ENCODE data around the gene DENND2A. TPM values are rescaled to one million over a fixed set of nuclear protein-coding genes. Genes with fewer than 3 reads are reported as not detected.
"Not testable (repeated sequence)": the region's sequence is repeated elsewhere in the genome, so short reads cannot be mapped to it uniquely, and the experiment has no call there.

DENND2A gene
- total RNA-seq, 3 donors from 2014 or later: 6.9 to 13.1 (median 7.6) TPM

- Histone ChIP-seq H3K27me3 (no peaks in the 10 kb centered on the region), H3K27ac (no peak overlapping the region), H3K36me3 (no peaks in the 10 kb centered on the region), H3K4me1 (peaks cover 0 to 8% of the 10 kb centered on the region in 2 donors), H3K4me3 (no peak overlapping the region), H3K9me3 (no peaks in the 10 kb centered on the region)
- no peak for DNase-seq (ENCODE audit: low spot score in 2 of 2)
- TF ChIP-seq, protein P1, sequence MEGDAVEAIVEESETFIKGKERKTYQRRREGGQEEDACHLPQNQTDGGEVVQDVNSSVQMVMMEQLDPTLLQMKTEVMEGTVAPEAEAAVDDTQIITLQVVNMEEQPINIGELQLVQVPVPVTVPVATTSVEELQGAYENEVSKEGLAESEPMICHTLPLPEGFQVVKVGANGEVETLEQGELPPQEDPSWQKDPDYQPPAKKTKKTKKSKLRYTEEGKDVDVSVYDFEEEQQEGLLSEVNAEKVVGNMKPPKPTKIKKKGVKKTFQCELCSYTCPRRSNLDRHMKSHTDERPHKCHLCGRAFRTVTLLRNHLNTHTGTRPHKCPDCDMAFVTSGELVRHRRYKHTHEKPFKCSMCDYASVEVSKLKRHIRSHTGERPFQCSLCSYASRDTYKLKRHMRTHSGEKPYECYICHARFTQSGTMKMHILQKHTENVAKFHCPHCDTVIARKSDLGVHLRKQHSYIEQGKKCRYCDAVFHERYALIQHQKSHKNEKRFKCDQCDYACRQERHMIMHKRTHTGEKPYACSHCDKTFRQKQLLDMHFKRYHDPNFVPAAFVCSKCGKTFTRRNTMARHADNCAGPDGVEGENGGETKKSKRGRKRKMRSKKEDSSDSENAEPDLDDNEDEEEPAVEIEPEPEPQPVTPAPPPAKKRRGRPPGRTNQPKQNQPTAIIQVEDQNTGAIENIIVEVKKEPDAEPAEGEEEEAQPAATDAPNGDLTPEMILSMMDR (IDR thresholded peaks at IDR 0.05): no peak
- TF ChIP-seq POLR2AphosphoS5 (IDR thresholded peaks at IDR 0.05) (no peak), POLR2A (IDR thresholded peaks at IDR 0.05) (no peak)
- intact Hi-C loops (cut with DNase I; ENCODE audit: low total_unique reads): no loop called here
Observed at GRCh38 chr7:140650367-140650766, 9.8 kb upstream of the DENND2A start.

DNA sequence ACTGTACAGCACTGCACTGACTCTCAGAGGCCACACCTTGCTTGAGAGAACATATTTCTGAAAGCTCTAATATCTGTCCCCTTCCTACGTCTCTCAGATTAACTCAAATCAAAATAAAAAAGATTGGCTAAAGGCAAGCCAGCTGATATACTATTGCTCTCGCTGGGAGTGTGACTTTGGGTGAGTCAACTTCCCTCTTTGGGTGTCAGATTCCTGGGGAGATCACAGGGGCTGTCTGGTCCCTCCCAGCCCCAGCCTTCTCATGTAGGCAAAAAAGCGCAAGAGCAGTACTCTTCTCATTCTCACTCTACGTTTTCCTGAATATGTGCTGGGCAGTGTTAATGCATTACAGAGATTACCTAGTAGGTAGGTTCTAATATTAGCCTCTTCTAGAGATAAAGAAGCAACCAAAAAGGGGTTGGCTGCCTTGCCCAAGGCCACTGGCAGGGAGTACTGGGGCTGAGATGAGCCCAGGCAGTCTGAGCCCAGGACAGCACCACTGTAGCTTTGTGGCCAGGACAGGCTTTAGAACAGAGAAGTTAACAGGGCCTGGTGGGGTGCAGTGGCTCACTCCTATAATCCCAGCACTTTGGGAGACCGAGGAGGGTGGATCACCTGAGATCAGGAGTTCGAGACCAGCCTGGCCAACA, 9.1 kb upstream of the DENND2A start:
- no peak overlapping the region for H3K27ac ChIP-seq
- H3K4me1 ChIP-seq: peaks cover 0 to 8% of the 10 kb centered on the region in 2 donors
- no peaks in the 10 kb centered on the region for H3K9me3 ChIP-seq
- no peaks in the 10 kb centered on the region for H3K36me3 ChIP-seq
- intact Hi-C loops (cut with DNase I; ENCODE audit: low total_unique reads): no loop called here
- peak in 1 of 2 donors; percentile 3 for DNase-seq (ENCODE audit: low spot score in 2 of 2)
- H3K4me3 ChIP-seq: no peak overlapping the region
- TF ChIP-seq POLR2A (IDR thresholded peaks at IDR 0.05) (no peak), POLR2AphosphoS5 (IDR thresholded peaks at IDR 0.05) (no peak)
- TF ChIP-seq, protein P1 (IDR thresholded peaks at IDR 0.05): no peak
- H3K27me3 ChIP-seq: no peaks in the 10 kb centered on the region

DNA sequence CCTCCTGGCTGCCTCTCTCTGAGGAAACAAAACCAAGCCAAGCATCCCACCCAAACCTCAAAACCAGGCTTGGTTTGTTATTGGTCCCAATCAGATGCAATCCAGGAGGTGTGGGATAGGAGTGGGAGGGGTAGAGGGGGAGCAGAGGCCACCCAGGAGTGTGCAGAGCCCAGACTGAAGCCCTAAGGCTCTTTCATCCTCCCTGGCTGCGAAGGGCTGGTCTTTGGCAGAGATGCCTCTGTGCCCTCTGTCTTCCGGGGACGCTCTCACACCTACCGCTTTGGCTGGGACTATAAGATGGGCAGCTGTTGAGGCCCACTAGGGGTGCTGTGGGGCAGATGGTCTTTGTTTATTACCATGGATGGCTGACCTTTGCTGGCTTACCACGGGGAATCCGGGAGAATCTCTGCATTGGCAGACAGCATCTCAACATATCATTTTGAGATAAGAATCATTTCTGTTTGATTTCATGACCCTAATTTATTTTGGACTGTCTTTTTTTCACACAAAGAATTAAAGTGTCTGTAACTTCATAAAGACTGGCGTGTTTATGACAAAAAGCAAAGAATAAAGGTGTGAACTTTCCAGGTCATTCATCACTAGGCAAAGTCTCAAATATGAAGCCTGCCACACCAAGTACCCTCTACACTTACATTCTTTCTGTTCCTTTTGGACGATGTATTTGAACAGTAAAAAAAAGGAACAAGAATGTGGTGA, 6.5 kb upstream of the DENND2A start:
- H3K4me3 ChIP-seq: no peak overlapping the region
- H3K27ac ChIP-seq: peak overlapping the region in 1 of 2 donors; percentile 25
- no peaks in the 10 kb centered on the region for H3K27me3 ChIP-seq
- no peak for DNase-seq (ENCODE audit: low spot score in 2 of 2)
- no peaks in the 10 kb centered on the region for H3K36me3 ChIP-seq
- no peaks in the 10 kb centered on the region for H3K4me1 ChIP-seq
- H3K9me3 ChIP-seq: no peaks in the 10 kb centered on the region
- intact Hi-C loops (cut with DNase I; ENCODE audit: low total_unique reads): no loop called here
- no peak for TF ChIP-seq POLR2A (IDR thresholded peaks at IDR 0.05)
- TF ChIP-seq, protein P1 (IDR thresholded peaks at IDR 0.05): peak in 1 of 3 donors; percentile 10

DNA sequence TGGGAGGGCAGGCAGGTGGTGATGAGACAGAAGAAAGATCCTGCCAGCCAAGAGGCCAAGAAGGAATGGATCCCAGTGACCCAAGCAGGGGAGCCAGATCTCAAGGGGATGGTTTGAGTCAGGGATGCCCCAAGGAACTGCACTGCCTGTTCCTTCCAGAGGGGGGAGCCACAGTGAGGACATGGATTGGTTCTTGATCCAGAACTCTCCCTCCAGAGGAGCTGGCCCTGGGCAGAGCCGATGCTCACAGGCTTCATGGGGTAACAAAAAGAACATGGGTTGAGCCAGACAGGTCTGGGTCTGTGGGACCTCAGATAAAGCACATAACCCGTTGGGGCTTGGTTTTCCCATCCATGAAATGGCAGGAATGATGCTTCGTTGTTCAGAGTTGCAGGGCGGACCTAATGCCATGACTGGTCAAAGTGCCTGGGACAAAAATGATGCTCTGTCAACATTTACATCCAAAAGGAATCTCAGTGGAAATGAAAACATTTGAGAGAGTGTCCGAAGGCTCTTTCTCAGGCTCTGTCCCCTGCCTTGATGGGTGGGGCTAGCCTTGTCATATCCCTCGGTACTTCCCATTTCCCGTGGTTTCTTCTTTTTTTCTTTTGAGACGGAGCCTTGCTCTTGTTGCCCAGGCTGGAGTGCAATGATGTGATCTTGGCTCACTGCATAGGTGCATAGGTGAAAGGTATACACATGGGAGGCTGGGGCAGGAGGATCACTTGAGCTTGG, 4.7 kb upstream of the DENND2A start:
- Histone ChIP-seq H3K36me3 (no peaks in the 10 kb centered on the region), H3K27ac (no peak overlapping the region), H3K9me3 (no peaks in the 10 kb centered on the region), H3K27me3 (no peaks in the 10 kb centered on the region), H3K4me3 (no peak overlapping the region), H3K4me1 (no peaks in the 10 kb centered on the region)
- intact Hi-C loops (cut with DNase I; ENCODE audit: low total_unique reads): no loop called here
- no peak for DNase-seq (ENCODE audit: low spot score in 2 of 2)
- TF ChIP-seq POLR2A (IDR thresholded peaks at IDR 0.05): no peak
- TF ChIP-seq, protein P1 (IDR thresholded peaks at IDR 0.05): no peak
- no peak for TF ChIP-seq POLR2AphosphoS5 (IDR thresholded peaks at IDR 0.05)

DNA sequence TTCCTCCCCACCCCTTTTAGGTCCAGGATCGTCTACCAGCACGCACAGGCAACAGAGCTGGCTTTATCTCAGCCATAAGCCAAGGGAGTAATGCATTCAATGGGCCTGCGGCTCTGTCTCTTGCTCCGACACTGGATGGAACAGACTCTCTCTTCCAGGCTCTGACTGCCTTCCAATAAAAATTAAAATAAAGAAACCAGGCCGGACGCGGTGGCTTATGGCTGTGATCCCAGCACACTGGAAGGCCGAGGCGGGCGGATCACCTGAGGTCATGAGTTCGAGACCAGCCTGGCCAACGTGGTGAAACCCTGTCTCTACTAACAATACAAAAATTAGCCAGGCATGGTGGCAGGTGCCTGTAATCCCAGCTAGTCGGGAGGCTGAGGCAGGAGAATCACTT, 4.1 kb upstream of the DENND2A start:
- DNase-seq (ENCODE audit: low spot score in 2 of 2); H3K27ac ChIP-seq; H3K4me3 ChIP-seq; H3K27me3 ChIP-seq; H3K36me3 ChIP-seq; H3K4me1 ChIP-seq; intact Hi-C loops (cut with DNase I; ENCODE audit: low total_unique reads); H3K9me3 ChIP-seq: not testable (repeated sequence)
